GM21360 (cell line): ENCODE results near the gene KRT35.
"Not testable (repeated sequence)": the region's sequence is repeated elsewhere in the genome, so short reads cannot be mapped to it uniquely, and the experiment has no call there.

Experiments
- ATAC-seq: cut with Tn5 transposase; IDR thresholded peaks from one replicate; pipeline ENCODE4 v1.9.1; 2021; ENCODE audit warnings: mild to moderate bottlenecking, moderate library complexity; ENCODE audit not compliant: unreplicated experiment

Gene KRT35

DNA sequence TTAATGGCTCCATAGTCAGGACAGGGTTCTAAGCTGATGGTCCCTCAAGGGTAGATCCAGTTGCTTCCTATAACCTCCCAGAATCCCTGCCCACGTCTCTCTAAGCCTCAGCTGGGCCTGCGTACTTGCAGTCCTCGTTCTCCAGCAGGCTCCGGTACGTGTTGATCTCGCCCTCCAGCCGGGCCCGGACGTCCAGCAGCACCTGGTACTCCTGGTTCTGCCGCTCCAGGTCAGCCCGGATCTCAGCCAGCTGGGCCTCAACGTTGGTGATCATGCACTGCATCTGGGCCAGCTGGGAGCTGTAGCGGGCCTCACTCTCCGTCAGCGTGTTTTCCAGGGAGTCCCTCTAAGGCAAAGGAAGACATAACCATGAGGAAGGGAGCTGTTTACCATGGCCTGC lies 18.2 kb downstream of the KRT35 start:
- ATAC-seq: no peak

- no peak for ATAC-seq
Observed at GRCh38 chr17:41457676-41458075, 23.3 kb downstream of the KRT35 start.

GRCh38 chr17:41456204-41456603 lies 24.7 kb downstream of the KRT35 start:
- no peak for ATAC-seq

GRCh38 chr17:41455236-41455635 lies 25.7 kb downstream of the KRT35 start:
- ATAC-seq: no peak

DNA sequence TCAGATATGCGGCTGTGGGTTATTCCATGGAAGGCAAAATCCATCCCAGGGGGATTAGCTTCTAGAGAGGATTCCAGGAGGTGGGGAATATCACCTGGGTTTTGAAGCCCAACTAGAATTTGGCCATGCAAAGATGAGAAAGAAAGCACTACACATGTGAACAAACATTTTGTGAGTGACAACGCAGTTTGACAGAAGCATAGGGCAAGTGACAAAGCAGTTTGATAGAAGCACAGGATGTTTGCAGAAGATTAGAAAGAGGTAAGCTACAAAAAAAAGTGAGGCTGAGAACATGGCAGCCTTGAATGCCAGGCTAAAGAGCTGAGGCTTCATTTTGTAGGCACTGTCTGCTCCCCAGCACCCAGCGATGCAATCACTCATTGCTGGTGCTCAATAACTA lies 27.9 kb downstream of the KRT35 start:
- no peak for ATAC-seq

GRCh38 chr17:41452281-41452680 lies 28.7 kb downstream of the KRT35 start:
- ATAC-seq: no peak

- ATAC-seq: no peak
Observed at GRCh38 chr17:41451154-41451728, 29.7 kb downstream of the KRT35 start.

GRCh38 chr17:41449008-41449407 lies 31.9 kb downstream of the KRT35 start:
- no peak for ATAC-seq

- no peak for ATAC-seq
Observed at GRCh38 chr17:41448506-41448905, 32.4 kb downstream of the KRT35 start.

GRCh38 chr17:41446806-41447205 lies 34.1 kb downstream of the KRT35 start:
- no peak for ATAC-seq

- no peak for ATAC-seq
Observed at GRCh38 chr17:41444640-41445039, 36.3 kb downstream of the KRT35 start.

- no peak for ATAC-seq
Observed at GRCh38 chr17:41444186-41444585, 36.8 kb downstream of the KRT35 start.

- no peak for ATAC-seq
Observed at GRCh38 chr17:41442739-41443138, 38.2 kb downstream of the KRT35 start.

DNA sequence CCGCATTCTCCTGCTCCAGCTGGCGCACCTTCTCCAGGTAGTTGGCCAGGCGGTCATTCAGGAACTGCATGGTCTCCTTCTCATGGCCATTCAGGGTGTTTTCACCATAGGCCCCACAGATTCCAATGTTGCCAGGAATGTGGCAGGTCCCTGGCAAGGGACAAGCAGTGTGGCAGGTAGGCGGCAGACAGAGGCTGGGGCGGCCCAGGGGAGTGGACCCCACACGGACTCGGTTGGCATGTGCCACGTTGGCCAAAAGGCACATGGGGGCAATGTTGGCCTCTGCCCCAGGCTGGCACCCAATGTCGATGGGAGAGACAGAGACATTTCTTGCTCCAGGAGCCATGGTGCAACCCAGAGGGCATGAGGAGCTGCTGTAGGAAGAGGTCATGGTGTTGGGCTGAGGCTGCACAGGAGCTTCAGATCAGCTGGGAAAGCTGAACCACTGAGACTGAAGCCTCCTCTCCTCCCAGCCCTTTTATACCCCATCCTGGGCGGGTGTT lies 40.4 kb downstream of the KRT35 start, which contains the start of gene KRT38:
Gene KRT38 (minus strand): TSS at position 453 of the 503 bp plus-strand sequence. CDS start 62 bp downstream, at position 391.
- ATAC-seq: no peak

DNA sequence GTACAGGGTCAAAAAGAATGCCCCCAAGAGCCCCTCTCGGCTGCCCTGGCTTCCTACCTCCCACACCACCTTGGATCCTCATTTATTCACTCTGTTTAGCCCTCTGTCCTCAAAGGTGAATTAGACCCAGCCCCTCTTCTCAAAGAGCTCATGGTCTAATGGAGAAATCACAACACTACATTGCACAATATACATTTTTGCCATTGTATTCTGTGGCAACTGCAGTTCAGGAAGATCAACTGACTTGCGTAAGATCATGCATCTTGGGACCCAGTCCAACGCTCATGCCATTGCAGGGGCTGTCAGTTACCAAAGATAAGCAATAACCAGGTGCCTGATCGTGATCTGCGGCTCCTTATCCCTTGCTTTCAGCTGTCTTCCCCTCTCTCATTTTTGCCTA lies 41.6 kb downstream of the KRT35 start:
- ATAC-seq: no peak

DNA sequence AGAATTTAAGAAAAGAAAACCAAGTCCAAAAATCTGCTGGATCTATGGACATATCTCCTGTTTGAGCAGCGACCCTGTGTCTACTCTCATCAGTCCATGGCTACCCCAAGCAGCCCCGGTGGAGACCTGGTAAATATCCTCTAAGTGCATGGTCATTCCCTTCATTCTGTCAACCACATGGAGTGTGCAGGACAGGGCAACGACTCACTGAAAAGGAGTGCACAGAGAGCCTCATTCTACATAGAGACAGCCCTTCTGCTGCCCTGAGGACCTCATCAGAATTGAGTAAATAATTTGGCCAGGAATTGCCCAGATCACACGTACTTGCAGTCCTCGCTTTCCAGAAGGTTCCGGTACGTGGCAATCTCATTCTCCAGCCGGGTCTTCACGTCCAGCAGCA lies 43.2 kb downstream of the KRT35 start:
- ATAC-seq: no peak

GRCh38 chr17:41437254-41437653 lies 43.7 kb downstream of the KRT35 start:
- ATAC-seq: no peak

- no peak for ATAC-seq
Observed at GRCh38 chr17:41434415-41434814, 46.5 kb downstream of the KRT35 start.

GRCh38 chr17:41434005-41434404 lies 46.9 kb downstream of the KRT35 start:
- no peak for ATAC-seq

GRCh38 chr17:41433586-41433985 lies 47.4 kb downstream of the KRT35 start:
- ATAC-seq: no peak

DNA sequence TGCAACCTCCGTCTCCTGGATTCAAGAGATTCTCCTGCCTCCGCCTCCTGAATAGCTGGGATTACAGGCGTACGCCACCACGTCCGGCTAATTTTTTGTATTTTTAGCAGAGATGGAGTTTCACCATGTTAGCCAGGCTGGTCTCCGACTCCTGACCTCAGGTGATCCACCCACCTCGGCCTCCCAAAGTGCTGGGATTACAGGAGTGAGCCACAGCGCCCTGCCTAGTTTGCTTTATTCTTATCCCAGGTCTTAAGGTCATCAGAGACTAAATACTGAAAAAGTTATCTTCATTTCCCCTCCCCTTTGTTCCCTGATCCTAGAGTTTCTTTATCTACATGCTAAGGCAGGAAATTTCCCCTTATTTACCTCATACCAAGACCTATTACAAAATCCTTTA lies 50.6 kb downstream of the KRT35 start:
- not testable (repeated sequence) for ATAC-seq

DNA sequence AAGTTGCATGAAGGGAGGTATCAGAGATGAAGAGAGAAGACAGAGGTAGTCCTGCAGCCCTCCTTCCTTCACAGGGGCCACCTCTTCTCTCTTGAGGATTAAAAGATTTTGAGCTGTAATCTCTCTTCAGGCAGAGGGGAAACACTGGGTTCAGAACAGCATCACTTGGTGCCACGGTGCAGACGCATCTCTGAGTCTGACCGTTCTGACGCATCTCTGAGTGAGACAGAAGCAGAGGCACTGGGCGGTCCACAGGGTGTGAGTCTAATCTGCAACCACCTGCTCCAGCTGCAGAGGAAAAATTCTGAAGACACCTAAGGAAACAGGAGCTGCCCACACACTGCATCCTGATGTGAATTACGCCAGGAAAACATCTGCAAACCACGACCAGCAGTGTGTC lies 51.3 kb downstream of the KRT35 start:
- no peak for ATAC-seq
